Activated CD8-positive, alpha-beta memory T cell treated with anti-CD3 and anti-CD28 coated beads, Interleukin-2, amount 50 U/mL, for 4 hours (primary cell): ENCODE measurements around the gene GNRH2.
"Not testable (repeated sequence)": the region's sequence is repeated elsewhere in the genome, so short reads cannot be mapped to it uniquely, and the experiment has no call there.

Experiments used
- DNase-seq: peaks from one replicate; pipeline ENCODE4 v3.0.0-alpha.2; 2020

Gene GNRH2, protein sequence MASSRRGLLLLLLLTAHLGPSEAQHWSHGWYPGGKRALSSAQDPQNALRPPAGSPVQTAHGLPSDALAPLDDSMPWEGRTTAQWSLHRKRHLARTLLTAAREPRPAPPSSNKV

DNA sequence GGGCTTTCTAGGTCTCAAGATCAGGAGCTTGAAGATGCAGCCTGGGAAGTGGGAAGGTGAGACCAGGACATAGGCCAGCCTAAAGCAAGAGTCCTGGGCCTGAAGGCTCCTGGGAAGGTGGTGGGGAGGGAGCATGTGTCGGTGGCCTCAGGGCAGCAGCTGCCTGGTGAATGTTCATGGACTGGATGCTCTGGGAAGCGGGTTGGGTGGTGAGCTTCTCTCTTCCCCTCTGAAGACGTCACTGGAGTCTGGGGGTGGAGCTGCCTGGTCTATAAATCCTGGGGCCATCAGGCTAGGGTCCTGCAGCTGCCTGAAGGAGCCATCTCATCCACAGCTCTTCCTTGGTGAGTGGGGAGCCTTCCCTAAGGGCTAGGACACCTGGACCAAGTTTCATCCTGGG is at the start of gene GNRH2:
TSS of gene GNRH2 (plus strand) at position 301 of the 400 bp plus-strand sequence. CDS start 793 bp downstream, outside the sequence.
- no peak for DNase-seq

DNA sequence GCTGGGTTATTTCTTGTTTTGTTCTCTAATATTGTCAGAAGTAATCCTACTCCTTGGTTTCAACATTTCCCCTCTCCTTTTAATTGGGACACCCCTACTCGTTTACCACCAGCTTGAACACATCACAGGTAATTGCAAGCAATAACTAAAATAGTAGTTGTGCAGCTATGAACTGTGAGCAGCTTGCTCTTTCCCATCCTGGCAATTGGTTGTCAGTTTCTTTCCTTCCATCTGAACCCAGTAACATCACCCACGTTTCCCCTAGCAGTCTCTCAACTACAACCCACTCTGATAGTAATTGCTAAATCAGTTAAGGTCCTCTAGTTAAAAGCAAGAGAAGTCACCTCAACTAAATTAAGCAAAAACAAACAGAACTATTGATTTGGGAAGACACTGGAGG is 47.6 kb upstream of the GNRH2 start:
- no peak for DNase-seq

DNA sequence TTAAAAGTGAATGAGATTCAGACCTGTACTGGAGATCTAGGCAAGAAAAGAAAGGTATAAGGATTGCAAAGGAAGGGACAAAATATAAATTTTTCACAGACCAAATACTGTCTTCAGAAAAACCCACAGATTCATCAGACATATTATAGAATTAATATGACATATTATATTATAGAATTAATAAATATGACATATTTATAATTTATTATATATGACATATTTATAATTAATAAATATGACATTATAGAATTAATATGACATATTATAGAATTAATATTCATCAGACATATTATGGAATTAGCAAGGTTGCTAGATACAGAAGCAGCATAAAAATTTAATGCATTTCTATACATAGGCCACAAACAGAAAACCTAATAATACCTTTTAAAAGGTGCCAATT is 44.7 kb upstream of the GNRH2 start:
- no peak for DNase-seq

DNA sequence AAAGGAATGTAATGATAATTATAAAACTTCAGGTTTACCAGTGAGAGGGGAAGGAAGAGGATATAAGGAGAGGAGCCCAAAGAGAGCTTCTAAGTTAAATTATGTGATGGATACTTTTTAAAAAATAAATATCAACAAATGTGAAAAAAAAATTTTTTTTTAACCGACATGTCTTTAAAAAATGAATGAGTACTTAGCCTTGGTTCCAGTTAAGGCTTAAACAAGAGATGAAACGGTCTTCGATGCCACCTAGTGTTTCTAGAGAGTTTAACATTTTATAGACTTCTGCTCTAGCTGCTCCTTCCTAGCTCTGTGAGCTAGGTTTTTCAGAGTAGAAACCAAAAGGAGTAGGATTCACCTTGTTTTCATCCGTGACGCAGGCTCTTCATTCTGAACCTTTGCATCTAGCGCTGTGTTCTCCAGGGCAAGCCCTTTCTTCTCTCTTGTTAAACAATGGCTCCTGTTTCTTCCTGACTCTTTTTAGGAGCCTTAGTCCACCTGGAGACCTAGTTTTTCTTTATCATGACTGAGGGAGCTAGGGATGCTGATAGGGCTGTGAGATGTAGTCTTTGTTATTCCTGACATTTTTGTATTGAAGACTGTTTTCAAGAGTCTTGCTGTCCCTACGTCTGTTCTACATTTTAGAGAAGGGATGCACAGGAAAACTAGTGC is 42.4 kb upstream of the GNRH2 start:
- no peak for DNase-seq

DNA sequence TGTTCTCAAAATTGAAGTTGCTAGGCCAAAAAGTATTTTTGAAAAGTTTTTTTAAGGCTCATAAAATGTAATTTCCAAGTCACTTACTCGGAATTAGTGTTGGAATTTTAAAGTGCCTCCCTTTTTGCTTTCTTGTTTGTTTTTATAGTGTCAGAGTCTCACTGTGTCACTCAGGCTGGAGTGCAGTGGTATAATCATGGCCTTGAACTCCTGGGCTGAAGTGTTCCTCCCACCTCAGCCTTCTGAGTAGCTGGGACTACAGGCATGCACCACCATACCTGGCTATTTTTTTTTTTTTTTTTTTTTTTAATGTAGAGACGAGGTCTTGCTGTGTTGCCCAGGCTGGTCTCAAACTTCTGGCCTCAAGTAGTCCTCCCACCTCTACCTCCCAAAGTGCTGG is 40.0 kb upstream of the GNRH2 start:
- DNase-seq: no peak

DNA sequence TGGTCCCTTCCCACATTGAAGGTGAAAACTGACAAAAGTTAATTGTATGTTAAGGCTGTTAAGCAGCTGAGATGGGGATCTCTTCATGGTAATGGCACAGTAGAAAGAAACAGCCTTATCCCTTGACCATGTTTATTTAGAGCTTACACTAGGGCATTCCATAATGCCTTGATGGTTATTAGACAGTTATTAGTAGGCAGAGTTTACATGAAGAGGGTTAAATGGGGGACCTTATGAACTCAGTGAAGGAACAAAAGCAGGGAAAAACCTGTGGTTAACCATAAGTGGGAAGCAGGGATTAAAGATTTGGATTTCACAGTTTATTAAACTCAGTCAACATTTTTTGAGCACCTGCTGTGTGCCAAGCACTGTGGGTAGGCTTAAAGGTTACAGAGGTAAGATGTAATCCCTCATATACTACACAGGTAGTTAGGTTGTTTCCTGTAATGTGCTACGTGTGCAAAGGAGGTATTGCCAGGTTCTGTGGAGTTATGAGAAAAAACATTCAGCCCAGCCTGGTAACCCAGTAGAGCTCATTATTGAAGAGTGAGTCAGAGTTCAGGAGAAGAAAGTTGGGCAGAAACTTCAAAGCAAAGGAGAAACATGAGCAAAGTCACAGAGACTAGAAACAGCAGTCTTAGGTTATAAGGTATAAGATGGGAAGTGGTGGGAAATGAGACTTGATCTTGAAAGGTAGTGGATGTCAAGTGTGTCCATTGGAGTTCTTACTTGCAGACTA is 32.3 kb upstream of the GNRH2 start:
- DNase-seq: no peak

DNA sequence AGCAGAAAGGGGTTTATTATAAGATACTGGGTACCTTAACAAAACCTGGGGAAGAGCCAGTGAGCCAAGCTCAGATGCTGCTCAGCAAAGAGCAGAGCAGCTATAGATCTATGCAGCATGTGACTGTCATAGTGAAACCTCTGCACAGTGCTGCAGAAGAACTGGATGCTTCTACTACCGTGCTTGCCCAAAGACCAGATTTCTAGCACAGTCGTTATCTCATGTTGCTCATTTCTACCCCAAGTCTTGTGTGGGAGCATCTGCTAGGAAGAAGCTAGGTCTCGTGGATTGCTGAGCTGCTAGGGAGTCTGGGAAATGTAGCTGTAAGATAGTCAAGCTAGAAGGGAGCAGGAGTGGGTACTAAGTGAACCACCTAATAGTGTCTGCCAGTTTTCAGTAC is 31.7 kb upstream of the GNRH2 start:
- DNase-seq: no peak

DNA sequence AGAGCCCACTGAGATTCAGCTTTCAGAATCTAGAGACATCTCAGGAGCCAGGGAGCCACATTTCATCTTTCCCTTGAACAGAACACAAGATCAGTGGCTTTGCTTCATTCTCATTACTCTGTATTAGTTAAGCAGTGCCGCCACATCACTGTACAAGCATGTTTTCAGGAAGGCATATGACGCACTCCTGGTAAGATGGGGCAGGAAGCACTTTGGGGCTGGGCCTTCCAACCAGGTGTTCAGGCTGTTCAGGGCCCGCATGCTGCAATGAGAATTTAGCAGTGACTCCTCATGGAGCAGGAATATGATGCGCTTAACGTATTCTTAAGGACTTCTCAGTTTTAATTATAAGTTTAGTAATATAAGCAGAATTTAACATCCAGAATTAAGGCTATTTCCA is 29.7 kb upstream of the GNRH2 start:
- no peak for DNase-seq

DNA sequence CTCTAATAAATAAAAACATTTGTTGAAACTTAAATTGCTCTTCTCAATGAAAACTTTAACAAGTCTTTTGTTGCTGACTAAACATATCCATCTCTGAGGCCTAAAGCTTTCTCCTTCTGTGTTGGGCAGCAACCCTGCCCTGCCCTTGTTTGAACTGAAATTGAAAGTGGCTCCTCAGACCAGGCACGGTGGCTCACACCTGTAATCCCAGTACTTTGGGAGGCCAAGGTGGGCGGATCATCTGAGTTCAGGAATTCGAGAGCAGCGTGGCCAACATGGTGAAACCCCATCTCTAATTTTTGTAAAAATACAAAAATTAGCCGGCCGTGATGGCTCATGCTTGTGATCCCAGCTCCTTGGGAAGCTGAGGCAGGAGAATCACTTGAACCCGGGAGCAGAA is 29.2 kb upstream of the GNRH2 start:
- DNase-seq: no peak

DNA sequence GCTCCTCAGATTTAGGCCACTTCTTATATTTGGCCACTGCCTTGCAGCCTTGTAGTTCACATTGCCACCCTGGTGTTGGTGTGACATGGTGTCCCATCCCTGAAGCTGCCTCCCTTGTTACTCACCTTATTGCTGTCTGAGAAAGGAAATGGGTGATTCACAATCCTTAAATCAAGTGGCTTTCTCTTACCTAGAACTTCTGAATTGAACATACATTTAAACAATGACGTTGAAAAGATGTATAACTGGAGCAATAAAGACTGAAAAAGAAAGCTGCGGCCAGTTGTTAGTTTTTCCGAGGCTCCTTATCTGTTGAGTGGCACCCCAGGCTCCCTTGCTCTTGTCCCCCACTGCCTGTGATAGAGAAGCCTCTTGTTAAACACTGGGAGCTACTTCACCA is 28.8 kb upstream of the GNRH2 start:
- no peak for DNase-seq

DNA sequence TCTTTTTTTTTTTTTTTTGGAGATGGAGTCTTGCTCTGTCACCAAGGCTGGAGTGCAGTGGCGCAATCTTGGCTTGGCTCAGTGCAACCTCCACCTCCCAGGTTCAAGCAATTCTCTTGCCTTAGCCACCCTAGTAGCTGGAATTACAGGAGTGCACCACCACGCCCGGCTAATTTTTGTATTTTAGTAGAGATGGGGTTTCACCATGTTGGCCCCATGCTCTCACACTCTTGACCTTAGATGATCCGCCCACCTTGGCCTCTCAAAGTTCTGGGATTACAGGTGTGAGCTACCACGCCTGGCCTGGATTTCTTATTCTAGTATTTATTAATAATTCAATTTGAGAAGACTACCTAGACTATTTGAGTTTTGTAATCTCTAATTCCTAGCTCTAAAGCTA is 28.1 kb upstream of the GNRH2 start:
- not testable (repeated sequence) for DNase-seq

DNA sequence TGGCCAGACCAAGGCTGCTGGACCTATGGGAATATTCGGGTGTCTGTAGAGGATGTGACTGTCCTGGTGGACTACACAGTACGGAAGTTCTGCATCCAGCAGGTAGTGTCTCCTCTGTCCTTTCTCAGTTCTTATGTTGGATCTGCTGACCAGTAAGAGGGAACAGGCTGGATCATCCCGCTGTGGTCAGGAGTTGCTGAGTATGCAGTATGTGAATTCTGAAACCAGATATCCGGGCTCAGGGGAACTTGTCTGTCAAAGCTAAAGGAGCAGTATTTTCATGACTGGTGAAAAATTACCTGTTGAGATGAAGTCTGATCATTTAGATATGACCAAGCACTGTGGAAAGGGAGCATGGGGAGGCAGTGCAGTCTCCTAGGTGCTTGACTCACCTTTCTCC is 22.1 kb upstream of the GNRH2 start:
- DNase-seq: no peak

DNA sequence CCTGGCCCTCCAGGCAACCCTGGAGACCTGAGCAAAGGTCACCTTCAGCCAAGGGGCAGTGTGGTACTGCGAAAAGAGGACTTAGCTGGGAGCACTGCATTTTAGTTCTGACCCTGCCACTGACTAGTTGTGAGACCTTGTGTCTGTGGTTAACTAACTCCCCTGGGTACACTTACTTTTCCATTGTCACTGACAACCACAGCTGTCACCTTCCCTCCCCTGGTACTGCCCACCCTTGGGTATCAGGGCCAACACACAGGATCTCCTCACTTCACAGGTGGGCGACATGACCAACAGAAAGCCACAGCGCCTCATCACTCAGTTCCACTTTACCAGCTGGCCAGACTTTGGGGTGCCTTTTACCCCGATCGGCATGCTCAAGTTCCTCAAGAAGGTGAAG is 21.6 kb upstream of the GNRH2 start:
- DNase-seq: no peak

DNA sequence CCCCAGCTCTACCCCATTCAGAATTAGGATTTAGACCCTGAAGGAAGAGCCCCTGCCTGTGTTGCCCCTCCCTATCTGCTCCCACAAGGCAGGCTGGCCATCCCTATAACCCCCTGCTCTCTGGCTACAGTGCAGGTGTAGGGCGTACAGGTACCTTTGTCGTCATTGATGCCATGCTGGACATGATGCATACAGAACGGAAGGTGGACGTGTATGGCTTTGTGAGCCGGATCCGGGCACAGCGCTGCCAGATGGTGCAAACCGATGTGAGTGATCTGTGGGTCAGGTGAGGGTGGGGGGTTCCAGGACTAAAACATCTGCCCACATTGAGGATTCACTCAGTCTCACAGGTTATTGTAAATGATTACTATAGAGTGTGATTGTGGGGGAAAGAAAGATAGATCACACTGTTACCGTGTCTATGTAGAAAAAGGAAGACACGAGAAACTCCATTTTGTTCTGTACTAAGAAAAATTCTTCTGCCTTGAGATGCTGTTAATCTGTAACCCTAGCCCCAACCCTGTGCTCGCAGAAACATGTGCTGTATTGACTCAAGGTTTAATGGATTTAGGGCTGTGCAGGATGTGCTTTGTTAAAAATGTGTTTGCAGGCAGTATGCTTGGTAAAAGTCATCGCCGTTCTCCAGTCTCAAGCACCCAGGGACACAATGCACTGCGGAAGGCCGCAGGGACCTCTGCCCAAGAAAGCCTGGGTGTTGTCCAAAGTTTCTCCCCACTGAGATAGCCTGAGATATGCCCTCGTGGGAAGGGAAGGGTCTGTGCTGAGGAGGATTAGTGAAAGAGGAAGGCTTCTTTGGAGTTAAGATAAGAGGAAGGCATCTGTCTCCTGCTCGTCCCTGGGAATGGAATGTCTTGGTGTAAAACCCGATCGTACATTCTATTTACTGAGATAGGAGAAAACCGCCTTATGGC is 20.6 kb upstream of the GNRH2 start:
- DNase-seq: not testable (repeated sequence)

DNA sequence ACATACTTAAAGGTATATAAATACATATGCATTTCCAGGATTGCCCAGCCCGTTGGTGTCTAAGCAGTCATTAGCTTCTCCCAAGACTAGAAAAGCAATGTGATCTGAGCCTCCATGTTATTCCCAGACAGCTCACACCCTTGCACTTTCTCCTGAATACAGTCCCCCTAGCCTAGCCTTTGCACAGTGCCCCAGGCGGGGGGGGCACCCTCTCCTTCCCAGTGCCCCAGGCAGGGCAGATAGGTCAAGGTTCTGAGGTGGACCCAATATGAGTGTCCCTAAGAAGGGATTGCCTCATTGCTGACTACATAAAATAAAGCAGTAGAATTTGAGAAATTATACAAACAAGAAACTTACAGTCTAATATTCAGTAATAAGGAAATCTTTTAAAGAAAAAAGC is 15.4 kb upstream of the GNRH2 start:
- DNase-seq: no peak

DNA sequence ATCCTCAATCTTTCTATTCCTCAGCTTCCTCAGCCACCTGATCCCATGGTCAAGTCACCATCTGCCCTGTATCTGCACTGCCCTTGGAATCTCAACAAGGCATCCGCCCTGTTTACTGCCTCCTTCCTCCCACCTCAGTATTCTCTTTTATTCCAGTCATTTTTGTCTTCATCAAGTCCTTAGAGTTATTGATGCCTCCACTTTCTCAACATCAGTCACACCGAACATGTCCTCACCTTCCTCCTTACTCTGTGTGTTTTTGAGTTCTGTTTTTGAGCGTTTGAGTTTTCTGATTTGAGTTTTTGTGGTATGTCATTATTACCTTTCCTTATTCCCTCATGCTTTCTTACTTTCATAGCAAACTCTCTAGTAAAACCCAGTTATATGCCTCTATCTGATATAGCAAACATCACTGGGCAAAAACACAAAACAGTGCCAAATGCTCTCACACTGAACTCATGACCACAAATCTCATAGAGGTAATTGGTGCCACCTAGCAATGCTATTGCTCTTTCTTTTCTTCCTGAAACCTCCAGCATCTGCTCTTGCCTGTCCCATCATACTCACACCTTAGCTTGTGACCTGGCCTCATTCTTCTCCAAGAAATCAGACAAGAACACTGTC is 11.8 kb upstream of the GNRH2 start:
- DNase-seq: no peak

DNA sequence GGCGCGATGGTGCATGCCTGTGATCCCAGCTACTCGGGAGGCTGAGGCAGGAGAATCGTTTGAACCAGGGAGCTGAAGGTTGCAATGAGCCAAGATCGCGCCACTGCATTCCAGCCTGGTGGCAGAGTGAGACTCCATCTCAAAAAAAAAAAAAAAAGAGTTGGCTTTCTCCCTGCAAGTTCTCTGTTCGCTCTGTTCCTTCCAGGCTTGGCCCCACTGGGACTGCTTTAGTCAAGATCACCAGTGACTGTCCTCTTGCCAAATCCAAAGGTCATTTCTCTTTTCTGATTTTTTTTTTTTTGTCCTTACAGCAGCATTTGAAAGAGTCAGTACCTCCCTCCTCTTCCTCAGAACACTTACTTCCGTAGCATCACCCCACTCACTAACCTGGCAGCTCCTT is 10.8 kb upstream of the GNRH2 start:
- no peak for DNase-seq

DNA sequence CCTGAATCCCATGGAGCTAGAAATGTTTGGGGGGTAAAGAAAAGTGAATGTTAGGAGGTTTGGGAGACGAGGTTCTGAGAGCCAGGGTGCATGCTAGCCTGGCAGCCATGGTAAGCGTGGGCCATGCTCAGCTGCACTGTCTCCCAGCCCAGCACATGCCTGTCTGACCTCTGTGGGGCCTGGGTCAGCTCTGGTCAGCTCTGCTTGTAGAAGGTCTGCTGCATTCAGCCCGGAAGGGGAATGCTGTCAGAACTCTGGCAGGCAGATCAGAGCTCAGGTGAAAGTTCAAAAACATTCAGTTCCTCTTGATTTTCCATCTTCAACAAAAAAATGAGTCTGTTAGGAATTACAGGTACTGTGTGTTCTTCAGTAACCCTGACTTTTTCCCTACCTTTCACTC is 5.8 kb upstream of the GNRH2 start:
- no peak for DNase-seq

DNA sequence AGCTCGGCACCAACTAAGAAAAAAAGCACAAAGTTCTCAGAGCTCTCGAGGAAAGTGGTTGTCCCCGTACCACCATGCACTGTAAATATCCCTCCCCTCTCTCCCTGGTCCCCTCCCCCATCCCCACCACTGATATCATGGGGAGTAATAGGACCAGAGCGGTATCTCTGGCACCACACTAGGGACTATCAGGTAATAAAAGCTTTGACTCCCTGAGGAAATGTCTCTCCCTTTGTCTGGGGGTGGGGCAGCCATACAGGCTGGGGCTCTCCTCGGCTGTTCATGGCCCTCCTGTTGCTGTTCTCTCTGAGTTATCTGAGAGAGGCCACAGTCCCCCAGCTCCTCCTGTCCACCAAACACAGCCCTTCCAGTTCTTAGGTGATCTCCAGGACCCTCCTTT is 5.0 kb upstream of the GNRH2 start:
- DNase-seq: no peak

DNA sequence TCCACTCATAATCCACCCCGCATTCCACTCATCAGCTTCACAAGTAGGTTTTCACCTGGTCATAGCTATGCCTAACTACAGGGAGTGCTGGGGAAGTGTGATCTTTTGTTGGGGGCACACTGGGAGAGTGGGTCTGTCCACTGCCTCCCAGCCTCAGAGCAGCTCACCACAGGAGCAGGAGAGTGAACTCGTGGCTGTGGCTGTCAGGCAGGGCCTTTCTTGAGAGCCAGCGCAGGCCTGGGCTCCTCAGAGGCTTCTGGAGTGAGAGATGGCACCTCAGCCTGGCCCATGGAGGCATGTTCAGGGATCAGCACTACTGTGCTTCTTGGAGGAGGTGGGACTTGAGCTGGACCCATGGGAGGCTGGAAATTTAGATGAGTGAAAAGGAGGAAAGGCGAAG is 4.0 kb upstream of the GNRH2 start:
- no peak for DNase-seq

DNA sequence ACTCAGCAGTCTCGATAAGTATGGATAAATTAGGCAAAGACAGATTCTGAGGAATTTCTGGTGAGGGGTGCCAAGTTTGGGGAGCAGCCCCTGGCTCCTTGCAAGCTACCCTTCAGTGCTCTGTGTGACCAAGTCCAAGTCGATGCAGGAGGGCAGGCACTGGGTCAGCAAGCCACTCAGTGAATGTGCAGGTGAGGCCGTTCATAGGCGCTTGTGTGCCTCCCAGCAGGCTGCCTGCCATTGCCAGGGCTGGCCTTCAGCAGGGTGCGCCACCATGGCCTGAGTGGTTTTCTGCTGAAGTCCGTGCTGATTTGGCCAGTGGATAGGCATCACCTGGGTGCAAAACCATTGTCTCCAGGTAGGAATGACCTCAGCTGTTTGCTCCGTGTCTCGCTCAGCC is 3.3 kb upstream of the GNRH2 start:
- DNase-seq: no peak

DNA sequence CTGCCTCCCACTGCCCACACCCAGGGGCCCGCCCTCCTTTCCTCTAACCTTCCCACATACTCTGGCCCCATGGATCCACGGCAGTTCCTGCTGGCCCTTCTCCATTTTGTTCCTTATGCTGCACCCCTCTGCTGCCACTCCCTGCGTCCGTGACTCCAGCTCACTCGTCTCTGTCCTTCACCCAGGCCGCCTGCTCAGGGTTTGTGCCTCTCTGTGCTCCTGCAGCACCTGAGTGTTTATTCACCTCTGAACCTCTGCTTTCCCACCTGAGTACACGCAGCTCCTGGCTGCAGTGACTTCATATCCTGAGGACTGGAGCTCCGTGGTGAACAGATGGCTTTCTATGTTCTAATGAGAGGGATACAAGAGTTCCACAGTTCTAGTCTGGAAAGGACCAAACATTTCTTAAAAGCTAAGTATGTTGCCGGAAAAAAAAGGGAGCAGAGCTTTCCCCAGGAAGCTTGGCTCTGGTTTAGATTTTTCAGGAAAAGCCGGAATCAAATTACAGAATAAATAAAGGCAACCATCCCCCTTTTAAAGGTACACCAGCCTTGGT is 1.5 kb upstream of the GNRH2 start:
- no peak for DNase-seq

DNA sequence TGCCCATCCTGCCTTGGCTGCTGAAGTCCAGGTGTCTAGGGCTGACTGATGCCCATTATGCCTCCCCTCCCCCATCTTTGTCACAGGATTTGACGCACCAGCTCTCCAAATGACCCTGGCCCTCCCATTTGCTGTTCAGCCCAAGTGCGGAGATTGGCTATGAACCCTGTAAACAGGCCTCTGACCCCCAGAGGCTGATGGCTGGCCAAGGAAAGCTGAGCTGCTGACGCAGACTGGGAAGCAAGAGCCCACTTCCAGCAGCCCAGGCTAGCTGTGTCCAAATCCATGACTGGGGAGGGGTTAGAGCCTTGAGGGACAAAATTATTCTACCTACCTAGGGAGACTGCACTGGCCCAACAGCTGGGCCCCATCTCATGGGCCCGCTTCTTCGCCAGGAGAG is 797 bp upstream of the GNRH2 start:
- DNase-seq: no peak
